ENCODE measurements around the gene DBP.

DNA sequence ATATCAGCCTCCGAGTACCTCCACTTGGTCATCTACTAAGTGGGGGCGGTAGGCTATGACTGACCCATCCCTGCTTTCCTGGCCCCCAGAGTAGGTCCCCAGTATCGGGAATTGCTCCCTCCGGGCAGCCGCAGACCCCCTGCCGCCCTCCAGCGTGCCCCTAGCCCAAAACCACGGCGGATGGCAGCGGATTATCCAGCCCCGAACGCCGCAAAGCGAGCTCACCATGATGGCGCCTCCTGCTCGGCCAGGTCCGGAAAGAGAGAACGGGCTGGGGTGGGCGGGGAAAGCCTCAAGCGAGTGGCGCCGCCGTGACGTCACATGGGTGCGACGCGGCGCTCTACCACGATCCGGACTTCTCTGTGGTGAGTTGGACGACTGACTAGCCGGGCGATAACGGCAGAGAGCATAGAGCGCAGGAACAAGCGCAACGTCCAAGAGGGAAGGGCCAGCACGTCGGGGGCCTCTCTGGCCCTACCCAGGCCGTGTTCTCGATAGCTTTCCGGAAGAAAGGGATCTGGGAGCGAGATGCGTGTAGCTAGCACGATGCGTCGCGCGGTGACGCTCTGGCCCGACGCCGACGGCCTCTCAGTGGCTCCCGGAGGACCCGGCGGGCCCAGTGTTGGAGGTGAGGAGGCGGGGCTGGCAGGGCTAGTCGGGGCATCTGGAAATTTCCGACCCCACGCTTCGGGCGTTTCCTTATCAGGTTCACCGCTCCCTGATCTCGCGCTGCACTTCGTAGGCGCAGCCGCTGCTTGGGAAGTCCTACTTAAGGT lies 18.1 kb downstream of the DBP start, which contains the start of the genes RPL18 and SPHK2:
- TF ChIP-seq CTCF (IDR thresholded peaks at IDR 0.05) (peak in 1 of 4 donors; percentile 4), POLR2A (IDR thresholded peaks at IDR 0.05) (peak; percentile 94)
